ENCODE data around the gene USP9X. TPM values are rescaled to one million over a fixed set of nuclear protein-coding genes. Genes with fewer than 3 reads are reported as not detected.
"Not testable (repeated sequence)": the region's sequence is repeated elsewhere in the genome, so short reads cannot be mapped to it uniquely, and the experiment has no call there.

Gene USP9X
- total and polyA plus RNA-seq, 9 of the 15 experiments (the other 6 are each of a cell fraction or from before 2014, with no cell fraction given) = 10.9 to 47.8 (median 29.5) TPM

GRCh38 chrX:41186946-41187345, 101.7 kb downstream of the USP9X start:
- FAIRE-seq; H2AFZ ChIP-seq (ENCODE audit: low read depth, low read length); H3K9me1 ChIP-seq (ENCODE audit: control insufficient read depth, insufficient read depth, low read length); H3K4me1 ChIP-seq (replicated peaks in 1 of 2; ENCODE audit: control insufficient read depth in 2 of 2, insufficient read depth in 2 of 2, low read length in 2 of 2); DNase-seq (ENCODE audit: extremely low read depth in 1 of 4, low spot score in 3 of 4); H3K4me3 ChIP-seq; BruUV-seq (replicated peaks); intact Hi-C loops (cut with micrococcal nuclease); H3K4me2 ChIP-seq (ENCODE audit: insufficient read depth, low read length); H3K79me2 ChIP-seq (ENCODE audit: control insufficient read depth, insufficient read depth, low read length); H3K27ac ChIP-seq (ENCODE audit: extremely low read depth, low read depth, low read length); H3K9ac ChIP-seq (ENCODE audit: insufficient read depth in 1 of 2, low read depth in 2 of 2, low read length in 2 of 2); CTCF ChIA-PET (ENCODE audit: low intra/inter-chr PET ratio); H4K20me1 ChIP-seq (replicated peaks; ENCODE audit: control insufficient read depth, insufficient read depth, low read length); H3K27me3 ChIP-seq (ENCODE audit: control insufficient read depth in 2 of 2, insufficient read depth in 2 of 2, low read length in 2 of 2); in situ Hi-C loops (cut with MboI); ATAC-seq; POLR2A ChIA-PET; H3K9me3 ChIP-seq (replicated peaks; ENCODE audit: control insufficient read depth, insufficient read depth, low read depth, low read length): not testable (repeated sequence)
- H3K36me3 ChIP-seq (ENCODE audit: control insufficient read depth, insufficient read depth, low read length) = peaks cover 78% of the 10 kb centered on the region
- 96% methylated on average over 5 of the region's 7 CpGs for WGBS (ENCODE audit: insufficient coverage, low coverage, missing lambda C conversion rate)

GRCh38 chrX:41189156-41189555, 103.9 kb downstream of the USP9X start:
- no peaks in the 10 kb centered on the region for H3K27me3 ChIP-seq (ENCODE audit: control insufficient read depth in 2 of 2, insufficient read depth in 2 of 2, low read length in 2 of 2)
- POLR2A ChIA-PET = no interaction called here
- no peaks in the 10 kb centered on the region for H3K9me1 ChIP-seq (ENCODE audit: control insufficient read depth, insufficient read depth, low read length)
- in situ Hi-C loops (cut with MboI) (no loop called here), intact Hi-C loops (cut with micrococcal nuclease) (no loop called here)
- H4K20me1 ChIP-seq (replicated peaks; ENCODE audit: control insufficient read depth, insufficient read depth, low read length) = no peaks in the 10 kb centered on the region
- H3K27ac ChIP-seq (ENCODE audit: extremely low read depth, low read depth, low read length) = no peak overlapping the region
- CTCF ChIA-PET (ENCODE audit: low intra/inter-chr PET ratio) = no interaction called here
- H3K36me3 ChIP-seq (ENCODE audit: control insufficient read depth, insufficient read depth, low read length) = peaks cover 68% of the 10 kb centered on the region
- no peaks in the 10 kb centered on the region for H3K9me3 ChIP-seq (replicated peaks; ENCODE audit: control insufficient read depth, insufficient read depth, low read depth, low read length)
- BruUV-seq (replicated peaks) = no TSS peak
- no peak overlapping the region for H3K9ac ChIP-seq (ENCODE audit: insufficient read depth in 1 of 2, low read depth in 2 of 2, low read length in 2 of 2)
- ATAC-seq (no peak), DNase-seq (ENCODE audit: extremely low read depth in 1 of 4, low spot score in 3 of 4) (no peak), FAIRE-seq (no peak)
- no peak overlapping the region for H2AFZ ChIP-seq (ENCODE audit: low read depth, low read length)
- WGBS (ENCODE audit: insufficient coverage, low coverage, missing lambda C conversion rate) = 77% methylated on average over 1 of the region's 1 CpG
- H3K4me1 ChIP-seq (replicated peaks in 1 of 2; ENCODE audit: control insufficient read depth in 2 of 2, insufficient read depth in 2 of 2, low read length in 2 of 2) = no peaks in the 10 kb centered on the region
- no peak overlapping the region for H3K4me2 ChIP-seq (ENCODE audit: insufficient read depth, low read length)
- H3K79me2 ChIP-seq (ENCODE audit: control insufficient read depth, insufficient read depth, low read length) = no peaks in the 10 kb centered on the region
- H3K4me3 ChIP-seq = no peak overlapping the region
- TF ChIP-seq CREB5 (CRISPR knock-in tag; IDR thresholded peaks at IDR 0.05) (no peak), ZNF699 (CRISPR knock-in tag; IDR thresholded peaks at IDR 0.05; ENCODE audit: insufficient replicate concordance) (no peak), MXI1 (IDR thresholded peaks at IDR 0.05; ENCODE audit: low read depth, low read length) (no peak), ZNF511 (CRISPR knock-in tag; IDR thresholded peaks at IDR 0.05) (no peak), ZSCAN29 (IDR thresholded peaks at IDR 0.05) (no peak), ZFPM2 (CRISPR knock-in tag; IDR thresholded peaks at IDR 0.05) (no peak), LARP7 (IDR thresholded peaks at IDR 0.05) (no peak), GABPA (tag; conservative IDR thresholded peaks at IDR 0.05; ENCODE audit: low read depth) (no peak), YBX1 (IDR thresholded peaks at IDR 0.05) (no peak), MLLT1 (IDR thresholded peaks at IDR 0.05) (no peak), SMAD4 (CRISPR knock-in tag; conservative IDR thresholded peaks at IDR 0.05) (no peak), HMG20B (CRISPR knock-in tag; IDR thresholded peaks at IDR 0.05) (no peak), TCF15 (CRISPR knock-in tag; IDR thresholded peaks at IDR 0.05) (no peak), ZNF121 (CRISPR knock-in tag; conservative IDR thresholded peaks at IDR 0.05) (no peak), CHD2 (IDR thresholded peaks at IDR 0.05; ENCODE audit: low read depth, low read length) (no peak)
